Stimulated activated CD4-positive, alpha-beta T cell treated with anti-CD3 and anti-CD28 coated beads, Interleukin-2, amount 100 ng/mL, for 48 hours (primary cell): ENCODE results near the gene EID1.
A peak's percentile ranks its signal among the peaks of the same experiment; 100 is the strongest.
"Not testable (repeated sequence)": the region's sequence is repeated elsewhere in the genome, so short reads cannot be mapped to it uniquely, and the experiment has no call there.

ENCODE experiments used
- DNase-seq, 2 donors: peaks; one replicate each; pipeline ENCODE4 v3.0.0-alpha.2; 2020

The EID1 gene, protein sequence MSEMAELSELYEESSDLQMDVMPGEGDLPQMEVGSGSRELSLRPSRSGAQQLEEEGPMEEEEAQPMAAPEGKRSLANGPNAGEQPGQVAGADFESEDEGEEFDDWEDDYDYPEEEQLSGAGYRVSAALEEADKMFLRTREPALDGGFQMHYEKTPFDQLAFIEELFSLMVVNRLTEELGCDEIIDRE

DNA sequence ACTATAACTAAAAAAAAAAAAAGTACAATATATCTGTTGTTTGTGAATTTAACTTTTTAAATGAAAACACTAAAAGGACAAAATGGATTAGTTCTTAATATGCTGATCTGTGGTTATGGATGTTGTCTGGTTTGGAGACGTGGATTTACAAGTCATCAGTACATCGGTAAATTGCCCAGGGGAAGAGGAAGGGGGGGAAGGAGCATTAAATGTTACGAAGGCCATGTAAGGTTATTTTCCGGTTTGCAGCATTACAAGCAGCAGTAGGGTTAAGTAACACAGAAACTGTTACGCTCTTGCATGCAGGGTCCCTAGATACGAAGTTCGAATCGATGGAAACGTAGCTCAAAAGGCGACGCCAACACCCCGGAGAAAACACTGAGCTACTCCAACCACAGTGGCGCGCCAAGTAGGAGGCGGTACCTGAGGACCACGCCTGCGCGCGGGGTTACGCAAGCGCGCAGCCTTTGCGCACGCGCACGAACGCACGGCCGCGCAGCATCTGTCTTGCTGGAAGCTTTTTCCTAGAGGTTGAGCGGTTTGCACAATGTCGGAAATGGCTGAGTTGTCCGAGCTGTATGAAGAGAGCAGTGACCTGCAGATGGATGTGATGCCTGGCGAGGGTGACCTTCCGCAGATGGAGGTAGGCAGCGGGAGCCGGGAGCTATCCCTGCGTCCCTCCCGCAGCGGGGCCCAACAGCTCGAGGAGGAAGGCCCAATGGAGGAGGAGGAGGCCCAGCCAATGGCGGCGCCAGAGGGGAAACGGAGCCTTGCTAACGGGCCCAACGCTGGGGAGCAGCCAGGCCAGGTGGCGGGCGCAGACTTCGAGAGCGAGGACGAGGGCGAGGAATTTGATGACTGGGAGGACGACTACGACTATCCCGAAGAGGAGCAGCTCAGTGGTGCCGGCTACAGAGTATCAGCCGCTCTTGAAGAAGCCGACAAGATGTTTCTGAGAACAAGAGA, at the start of gene EID1:
Gene EID1 (plus strand): TSS at position 505 of the 966 bp plus-strand sequence. CDS start 43 bp downstream, at position 548.
- DNase-seq: peak; percentile 87 to 90

DNA sequence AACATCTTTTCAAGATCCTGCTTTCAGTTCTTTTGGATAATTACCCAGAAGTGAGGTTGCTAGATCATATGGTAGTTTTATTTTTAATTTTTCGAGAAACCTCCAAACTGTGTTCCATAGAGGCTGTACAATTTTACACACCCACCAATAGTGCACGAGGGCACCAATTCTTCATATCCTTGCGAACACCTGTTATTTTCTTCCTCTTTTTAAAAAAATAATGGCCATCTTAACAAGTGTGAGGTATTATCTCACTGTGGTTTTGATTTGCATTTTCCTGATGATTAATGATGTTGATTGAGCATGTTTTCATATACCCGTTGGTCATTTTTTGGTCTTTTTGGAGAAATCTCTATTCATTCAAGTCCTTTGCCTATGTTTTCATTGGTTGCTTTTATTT, 49.5 kb upstream of the EID1 start:
- no peak for DNase-seq

DNA sequence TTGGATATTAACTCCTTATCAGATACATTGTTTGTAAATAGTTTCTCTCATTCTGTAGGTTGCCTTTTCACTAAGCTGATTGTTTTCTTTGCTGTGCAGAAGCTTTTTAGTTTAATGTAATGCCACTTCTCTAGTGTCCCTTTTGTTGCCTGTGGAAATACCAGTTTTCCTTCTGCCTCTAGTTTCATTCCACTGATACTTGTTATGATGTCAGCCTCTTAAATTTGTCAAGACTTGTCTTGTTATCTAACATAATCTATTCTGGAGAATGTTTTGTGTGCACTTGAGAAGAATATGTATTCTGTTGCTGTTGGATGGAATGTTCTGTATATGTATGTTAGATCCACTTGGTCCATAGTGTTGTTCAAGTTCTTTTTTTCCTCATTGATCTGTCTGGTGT, 49.0 kb upstream of the EID1 start:
- no peak for DNase-seq

DNA sequence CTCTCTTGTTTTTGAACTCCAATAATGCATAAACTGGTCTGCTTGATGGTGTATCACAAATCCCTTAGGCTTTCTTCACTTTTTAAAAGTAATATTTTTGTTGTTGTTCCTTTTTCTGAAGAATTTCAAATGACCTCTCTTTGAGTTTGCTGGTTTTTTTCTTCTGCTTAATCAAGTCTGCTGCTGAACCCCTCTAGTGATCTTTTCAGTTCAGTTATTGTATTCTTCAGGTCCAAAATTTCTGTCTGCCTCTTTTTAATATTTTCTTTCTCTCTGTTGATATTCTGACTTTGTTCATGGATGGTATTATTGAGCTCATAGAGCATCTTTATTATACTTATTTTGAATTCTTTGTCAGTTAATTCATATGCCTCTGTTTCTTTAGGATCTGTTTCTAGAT, 45.3 kb upstream of the EID1 start:
- DNase-seq: no peak

DNA sequence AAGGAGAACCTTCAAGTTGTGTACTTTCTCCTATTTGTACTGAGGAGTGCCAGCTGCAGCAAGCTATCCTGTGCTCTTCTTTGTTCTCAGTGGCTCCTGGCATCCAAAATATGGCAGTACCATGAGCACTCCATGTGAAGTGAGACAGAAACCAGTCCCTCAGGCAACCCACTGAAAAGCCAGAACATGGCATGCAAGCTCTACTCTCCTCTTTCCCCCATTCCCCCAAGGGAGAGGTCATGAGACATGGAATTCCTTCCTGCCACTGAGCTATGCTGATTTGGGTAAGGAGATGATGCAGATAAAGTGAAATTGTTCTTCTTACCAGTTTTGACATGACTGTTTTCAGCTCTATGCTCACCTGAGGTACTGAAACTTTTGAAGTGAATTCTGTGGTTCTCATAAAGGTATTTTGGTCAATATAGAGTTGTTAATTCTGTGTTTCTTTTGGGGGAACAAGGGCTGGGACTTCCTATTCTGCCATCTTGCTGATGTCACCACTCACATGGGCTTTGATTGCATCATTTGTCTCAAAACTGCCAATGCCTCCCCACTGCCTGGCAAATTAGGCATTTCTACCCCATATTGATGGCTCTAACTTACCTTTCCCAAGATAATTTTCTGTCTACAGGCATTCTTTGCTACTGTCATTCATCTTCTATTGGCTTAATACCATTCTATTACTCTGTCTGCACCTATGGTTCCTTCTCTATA, 44.3 kb upstream of the EID1 start:
- DNase-seq: no peak

DNA sequence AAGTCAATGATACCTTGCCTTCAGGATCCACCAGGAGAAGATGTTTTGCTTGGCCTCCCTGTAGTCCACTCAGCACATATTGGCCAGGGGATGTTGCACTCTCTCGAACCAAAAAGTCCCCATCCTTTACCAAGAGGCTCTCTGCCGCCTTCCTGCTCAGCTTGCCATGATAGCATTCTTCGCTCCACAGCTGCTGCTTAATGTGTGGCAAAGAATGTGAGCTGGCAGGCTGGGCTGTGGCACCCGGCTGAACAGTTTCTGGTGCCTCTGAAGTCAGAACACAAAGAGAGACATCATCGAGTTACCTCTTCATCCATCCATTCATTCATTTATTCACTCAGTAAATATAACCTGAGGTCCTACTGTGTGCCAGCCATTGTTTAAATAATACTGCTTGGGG, 43.2 kb upstream of the EID1 start:
- no peak for DNase-seq

DNA sequence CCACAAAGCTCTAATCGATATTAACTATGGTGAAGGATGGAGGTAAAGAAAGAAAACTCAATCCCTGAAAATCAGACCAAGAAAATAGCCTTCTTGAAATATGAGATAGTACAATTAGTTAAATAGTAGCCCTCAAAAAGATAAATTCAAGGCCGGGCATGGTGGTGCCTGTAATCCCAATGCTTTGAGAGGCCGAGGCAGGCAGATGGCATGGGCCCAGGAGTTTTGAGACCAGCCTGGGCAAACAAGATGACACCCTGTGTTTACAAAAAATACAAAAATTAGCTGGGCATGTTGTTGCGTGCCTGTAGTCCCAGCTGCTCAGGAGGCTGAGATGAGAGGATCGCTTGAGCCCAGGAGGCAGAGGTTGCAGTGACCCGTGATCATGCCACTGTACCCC, 35.4 kb upstream of the EID1 start:
- DNase-seq: no peak

DNA sequence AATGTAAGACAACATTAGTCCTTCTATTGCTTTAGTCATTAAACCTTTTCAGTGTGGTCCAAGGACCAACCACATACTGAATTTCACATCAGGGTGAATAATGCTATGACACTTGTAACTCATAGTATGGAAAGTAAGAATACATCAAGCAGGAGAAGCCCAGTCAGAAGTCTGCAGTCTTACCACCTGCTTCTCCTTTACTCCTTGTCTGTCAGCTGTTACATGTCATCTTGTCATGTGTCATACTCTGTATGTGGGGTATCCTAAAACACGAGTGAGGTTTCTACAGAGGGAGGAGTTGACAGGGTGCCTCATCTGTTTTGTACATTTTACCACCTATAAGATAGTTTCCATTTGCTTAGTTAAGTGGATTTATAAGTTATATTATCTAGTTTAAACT, 32.8 kb upstream of the EID1 start:
- no peak for DNase-seq

DNA sequence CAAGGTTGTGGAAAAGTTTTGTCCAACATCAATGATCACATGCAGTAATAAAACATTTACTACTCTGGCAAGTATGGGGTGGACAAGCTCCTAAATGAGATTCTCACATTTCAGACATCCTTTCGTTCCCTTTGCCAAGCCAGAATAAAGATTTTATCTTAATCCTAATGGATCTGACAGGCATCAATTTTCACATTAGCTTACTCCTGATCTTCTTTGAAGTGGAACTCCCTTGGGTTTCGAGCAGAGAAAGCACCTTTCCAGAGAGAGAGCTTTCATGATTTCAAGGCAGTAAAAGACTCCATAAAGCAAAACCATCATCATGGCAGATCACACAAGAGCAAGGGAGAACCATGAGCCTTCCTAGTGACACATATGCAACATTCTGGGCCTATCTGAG, 27.3 kb upstream of the EID1 start:
- no peak for DNase-seq

DNA sequence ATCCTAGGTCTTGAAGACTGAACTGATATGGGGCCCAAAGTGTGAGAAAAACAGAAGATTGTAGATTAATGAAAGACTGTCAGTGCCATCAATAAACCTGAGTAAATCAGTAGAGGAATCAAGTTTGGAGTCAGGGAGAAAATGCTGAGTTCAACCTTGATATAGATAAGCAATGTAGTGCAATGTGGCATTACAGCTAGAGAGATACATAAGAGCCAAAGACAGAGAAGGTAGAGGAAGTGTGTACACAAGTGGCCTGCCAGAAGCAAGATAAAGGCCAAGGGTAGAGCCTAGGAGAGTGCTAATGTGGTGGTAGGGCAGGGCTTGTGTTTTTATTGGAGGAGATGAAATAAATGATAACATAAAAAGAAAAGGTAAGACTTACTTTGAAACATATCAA, 26.0 kb upstream of the EID1 start:
- no peak for DNase-seq

DNA sequence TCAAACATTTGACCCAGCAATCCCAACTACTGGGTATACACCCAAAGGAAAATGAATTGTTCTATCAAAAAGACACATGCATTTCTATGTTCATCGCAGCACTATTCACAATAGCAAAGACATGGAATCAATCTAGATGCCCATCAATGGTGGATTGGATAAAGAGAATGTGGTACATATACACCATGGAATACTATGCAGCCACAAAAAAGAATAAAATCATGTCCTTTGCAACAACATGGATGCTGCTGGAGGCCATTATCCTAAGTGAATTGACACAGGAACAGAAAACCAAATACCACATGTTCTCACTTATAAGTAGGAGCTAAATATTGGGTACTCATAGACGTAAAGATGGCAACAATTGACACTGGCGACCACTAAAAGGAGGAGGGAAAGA, 23.5 kb upstream of the EID1 start:
- not testable (repeated sequence) for DNase-seq

DNA sequence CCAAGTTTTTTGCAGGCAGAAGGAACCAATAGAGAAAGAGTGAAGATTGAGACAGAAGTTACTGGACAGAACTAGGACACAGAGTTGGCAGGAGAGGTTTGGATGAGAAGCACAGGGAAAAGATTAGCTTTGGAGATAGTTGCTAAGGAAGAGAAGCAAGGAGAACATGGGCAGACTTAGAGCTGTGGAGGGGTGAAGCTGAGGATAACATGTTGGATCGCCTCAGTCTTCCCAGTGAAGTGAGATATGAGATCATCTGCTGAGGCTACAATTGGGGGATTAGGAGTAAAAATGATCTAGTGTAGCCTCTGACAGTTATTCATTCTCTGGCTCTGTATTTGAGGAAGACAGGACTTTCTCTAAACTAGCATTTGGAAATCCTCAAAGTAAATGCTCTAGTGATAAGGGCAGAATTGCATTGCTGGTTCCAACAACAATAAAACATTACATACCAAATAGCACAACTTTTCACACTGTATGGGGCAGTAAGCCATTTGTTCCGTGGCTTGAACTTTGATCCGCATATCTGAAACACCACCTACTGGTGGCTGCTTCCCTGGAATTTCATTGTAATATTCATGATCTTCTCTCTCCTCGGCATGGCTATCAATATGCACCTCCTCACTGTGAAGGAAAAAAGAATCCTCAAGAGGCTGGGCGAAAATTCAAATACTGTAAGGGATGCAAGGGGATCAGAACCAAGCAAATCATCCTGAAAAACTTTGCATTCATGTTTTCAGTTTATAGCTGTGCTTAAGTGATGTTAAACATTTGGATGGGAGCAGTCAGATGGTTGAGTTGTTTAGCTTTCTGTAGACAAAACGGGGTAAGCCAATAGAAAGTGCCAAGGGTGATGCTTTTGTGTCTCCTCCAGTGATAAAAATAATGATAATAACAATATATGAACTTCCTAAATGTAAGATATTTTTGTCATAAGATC, 22.2 kb upstream of the EID1 start:
- DNase-seq: no peak

DNA sequence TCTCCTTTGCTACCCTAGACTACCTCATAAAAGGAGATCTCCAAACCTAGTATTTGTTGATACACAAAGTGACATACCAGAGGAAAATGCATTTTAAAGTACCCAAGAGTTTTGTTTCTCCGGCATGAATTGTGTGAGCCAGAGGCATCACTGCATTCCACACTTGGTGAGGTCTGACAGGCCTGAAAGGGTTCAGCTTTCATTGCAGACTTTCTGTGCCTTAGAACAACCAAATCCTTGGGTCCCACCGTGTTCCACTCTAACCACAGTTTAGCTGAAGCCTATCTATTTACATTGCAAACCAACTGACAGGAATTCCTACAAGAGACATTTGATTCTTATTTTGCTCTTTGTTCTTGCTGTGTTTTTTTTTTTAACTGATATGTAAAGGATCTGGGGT, 21.0 kb upstream of the EID1 start:
- DNase-seq: no peak

DNA sequence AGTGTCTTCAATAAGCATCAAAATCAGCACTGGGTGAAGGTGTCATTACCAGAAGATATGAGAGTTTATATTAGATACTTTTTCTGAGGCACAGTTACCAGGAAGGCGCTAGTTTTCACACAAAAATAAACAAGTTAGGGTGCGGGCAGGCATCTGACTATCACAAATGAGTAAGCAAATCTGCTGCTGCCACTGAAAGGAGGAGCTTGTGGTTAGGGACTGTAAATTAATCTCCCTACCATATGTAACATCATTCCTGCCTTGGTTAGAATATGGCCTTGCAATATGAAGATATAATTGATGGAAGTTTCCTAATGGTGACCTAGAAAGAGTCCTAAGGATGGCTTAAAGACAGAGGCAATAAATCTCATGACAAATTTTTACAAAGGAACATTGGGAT, 19.5 kb upstream of the EID1 start:
- DNase-seq: no peak

DNA sequence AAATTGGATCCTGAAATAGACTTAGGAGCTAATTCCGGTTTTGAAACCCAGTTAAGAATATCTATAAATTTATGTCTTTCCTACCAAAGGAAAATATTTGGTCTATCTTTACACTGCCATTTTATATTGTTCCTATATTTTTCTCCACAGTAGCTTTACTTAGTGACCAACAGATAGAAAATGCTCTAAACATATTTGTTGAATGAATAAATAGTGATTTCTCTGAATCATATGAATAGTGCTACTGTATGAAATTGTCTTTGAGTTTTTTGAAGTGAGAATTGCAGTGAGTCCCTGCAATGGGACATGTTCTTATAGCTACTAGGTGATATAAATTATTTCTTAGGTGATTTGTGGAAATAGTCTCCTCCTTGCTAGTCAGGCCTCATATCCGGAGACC, 18.5 kb upstream of the EID1 start:
- no peak for DNase-seq

DNA sequence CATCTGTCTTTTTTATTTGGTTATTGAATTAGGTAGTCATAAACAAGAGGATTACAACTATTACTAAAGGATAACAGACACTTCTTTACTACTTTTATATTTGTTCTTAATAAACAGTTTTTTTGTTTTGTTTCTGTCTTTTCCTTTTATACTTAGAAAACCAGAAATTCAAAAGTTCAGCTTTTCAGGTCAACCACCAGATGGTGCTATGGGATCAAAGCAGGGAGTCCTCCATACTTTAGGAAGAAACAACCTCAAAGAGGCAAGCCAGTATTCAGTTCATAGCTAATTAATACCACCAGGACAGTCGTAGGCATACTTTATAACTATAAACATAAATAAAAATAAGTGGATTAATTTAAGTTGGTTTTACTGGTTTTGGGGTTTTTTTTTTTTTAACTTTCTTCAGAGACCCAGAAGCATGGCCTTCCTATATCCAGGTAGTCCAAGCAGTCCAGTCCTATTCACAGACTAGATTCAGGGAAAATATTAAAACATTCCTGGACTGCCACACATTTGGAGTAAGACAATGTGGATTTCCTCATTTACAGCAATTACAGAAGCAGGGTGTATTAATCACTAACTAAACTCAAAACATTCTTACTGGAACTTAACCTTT, 16.0 kb upstream of the EID1 start:
- peak in 1 of 2 donors; percentile 21 for DNase-seq

DNA sequence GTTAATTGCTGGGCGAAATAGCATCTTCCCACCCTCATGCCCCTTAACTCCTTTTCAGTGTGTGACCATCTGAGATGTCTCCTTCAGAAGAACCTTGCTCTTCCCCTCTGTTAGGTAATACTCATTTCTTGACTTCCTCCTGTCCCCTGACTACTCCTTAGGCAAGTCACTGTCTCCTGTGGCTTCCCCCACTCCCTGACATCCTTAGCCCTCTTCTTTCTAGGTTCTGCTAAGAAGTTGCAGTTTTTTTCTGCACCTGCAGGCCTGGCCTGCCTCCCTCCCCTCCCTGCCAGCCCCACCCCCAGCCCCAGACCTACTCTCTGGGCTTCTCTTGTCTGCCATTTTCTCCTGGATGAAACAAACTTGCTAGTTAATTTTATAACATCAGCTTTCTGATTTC, 15.2 kb upstream of the EID1 start:
- DNase-seq: no peak

DNA sequence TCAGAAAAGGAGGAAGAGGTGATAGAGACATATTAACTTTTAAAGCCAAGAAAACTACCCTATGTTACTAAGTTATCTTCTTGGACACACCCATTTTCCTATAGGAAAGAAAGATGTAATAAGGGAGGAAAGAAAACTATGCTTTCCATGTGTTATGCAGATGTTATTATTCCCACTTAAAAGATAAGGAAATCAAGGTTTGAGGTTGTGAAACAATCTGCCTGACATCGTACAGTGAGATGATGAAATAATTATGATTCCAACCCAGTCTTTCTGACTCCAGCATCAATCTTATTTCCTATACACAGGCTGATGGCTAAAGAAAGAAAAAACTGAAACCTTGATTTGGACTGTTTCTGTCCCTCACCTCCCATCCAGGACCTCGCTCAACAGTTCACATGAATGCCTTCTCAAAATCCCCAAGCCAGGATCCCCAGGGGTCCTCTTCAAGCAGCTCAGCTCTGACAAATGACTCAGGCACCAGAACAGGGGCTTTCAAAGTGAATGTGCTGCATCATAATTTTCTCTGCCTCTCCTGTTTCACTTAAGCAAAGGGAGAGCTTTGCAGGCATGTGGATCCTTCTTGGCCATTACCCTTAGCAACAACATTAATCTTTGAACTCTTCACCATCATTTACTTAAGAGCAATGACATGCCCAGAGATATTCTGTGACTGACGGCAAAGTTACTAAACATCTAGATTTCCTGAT, 12.4 kb upstream of the EID1 start:
- DNase-seq: no peak

DNA sequence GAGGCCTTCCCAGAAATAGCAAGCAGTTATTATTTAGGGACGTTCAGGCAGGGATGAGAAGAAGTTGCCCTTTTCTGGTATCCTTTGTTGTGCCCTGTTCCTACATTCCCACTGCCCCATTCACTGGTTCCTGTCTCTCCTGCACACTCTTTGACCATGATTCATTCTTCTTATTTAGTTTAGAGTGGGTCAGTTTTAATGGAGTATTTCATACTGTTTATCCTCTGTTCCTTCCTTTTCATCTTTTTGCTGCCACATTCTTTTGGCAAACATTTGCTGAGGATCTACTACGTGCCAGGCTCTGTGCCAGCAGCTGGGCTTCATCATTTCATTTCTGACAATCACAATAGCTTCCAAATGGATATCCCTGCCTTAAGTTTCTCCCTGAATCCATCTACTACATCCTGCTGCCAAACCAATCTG, 11.8 kb upstream of the EID1 start:
- no peak for DNase-seq

DNA sequence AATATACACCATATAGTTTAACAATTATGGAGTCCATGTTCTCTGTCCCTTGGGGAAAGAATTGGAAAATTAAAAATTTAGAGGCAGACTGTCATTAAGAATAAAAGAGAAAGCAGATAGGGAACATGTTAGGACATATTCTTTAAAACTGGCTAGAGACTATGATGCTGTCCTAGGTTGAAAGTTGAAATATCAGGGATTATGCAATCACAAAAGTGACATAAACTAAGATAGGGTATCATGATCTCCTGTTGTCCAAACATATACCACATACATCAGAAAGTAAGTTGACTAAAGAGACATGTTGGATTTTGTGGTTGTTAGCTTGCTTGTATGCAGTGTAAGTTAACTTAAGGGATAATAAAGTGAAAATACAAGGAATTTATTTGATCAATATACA, 9.9 kb upstream of the EID1 start:
- no peak for DNase-seq

DNA sequence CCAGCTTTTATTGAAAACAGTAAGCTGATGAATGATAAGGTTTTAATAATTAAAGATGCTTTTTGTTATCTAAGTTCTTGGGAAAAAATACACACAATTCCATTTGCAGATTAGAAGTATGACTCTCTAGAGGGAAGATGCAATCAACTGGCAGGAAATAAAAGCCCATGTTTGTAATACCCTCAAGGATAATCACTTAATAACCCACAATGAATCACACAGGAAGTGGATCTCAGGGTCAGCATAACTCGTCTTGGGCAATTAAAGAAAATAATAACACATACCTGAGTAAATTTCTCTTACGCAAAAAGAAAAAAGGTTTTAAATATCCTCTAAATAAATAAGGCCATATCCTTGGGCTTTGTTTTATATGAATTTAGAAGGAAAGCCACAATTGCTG, 9.4 kb upstream of the EID1 start:
- DNase-seq: no peak

DNA sequence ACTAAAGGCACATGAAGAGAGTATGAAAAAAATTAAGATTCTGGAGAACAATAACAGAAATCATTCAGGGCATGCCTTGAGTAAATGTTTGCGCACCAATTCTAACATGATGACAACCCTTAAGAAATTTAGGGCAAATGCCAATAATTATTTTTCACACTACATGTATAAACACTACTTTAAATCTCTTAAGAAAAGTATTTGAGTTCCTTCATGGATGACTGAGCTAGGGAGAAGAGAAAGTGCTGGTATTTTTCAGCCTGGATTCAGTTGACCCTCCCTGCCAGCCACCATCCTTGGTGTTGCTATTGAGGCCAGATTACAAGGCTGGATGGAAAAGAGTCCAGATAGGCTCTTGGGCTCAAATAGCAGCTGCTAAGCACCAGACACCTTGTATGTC, 8.0 kb upstream of the EID1 start:
- DNase-seq: no peak
